Adrenal gland (tissue), 5 donors: ENCODE measurements around the gene ZNF586.

Experiments
- CTCF ChIP-seq, 6 experiments: fragments of 450-650 bp in 4 of 6; fragments of 200-600 bp in 2 of 6; sonication (generic) in 1 of 6; IDR thresholded peaks; 1 replicate in 5 of 6; 2 replicates in 1 of 6; pipeline versions ENCODE4 v1.5.1 to v1.8.0; 2016 to 2021; ENCODE audit warnings: antibody characterized with exemption in 6 of 6, mild to moderate bottlenecking in 2 of 6, moderate library complexity in 1 of 6
- POLR2A ChIP-seq, 2 donors: fragments of 450-650 bp; IDR thresholded peaks; one replicate each; pipeline ENCODE4 v1.6.1; 2017; ENCODE audit warnings: antibody characterized with exemption in 2 of 2, mild to moderate bottlenecking in 2 of 2, moderate library complexity in 1 of 2
- donor health status: DM: no; HTN: no; CAD: no.

- TF ChIP-seq CTCF (IDR thresholded peaks at IDR 0.05) (no peak), POLR2A (IDR thresholded peaks at IDR 0.05) (no peak)
Observed at GRCh38 chr19:57802269-57802668, 32.8 kb downstream of the ZNF586 start.
